ENCODE data around the gene HTR1B.

Gene HTR1B

DNA sequence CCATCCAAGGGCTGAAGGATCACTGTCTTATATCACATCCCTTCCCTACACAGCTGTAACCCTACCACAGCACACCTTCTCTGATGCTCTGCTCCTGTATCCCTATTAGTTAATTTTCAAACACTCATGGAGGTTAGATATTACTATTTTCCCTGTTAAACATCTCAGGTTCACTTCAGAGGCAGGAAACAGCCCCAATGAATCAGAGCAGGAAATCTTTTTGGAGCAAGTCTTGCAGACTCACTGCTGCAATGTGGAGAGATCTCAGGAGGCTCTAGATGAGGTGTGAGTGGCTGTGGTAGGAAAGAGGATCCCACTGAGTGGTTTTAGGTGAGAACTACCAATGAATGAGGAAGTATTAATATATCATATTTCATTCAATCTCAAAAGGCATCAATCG lies 19.7 kb upstream of the HTR1B start:
- TF ChIP-seq, protein P1, sequence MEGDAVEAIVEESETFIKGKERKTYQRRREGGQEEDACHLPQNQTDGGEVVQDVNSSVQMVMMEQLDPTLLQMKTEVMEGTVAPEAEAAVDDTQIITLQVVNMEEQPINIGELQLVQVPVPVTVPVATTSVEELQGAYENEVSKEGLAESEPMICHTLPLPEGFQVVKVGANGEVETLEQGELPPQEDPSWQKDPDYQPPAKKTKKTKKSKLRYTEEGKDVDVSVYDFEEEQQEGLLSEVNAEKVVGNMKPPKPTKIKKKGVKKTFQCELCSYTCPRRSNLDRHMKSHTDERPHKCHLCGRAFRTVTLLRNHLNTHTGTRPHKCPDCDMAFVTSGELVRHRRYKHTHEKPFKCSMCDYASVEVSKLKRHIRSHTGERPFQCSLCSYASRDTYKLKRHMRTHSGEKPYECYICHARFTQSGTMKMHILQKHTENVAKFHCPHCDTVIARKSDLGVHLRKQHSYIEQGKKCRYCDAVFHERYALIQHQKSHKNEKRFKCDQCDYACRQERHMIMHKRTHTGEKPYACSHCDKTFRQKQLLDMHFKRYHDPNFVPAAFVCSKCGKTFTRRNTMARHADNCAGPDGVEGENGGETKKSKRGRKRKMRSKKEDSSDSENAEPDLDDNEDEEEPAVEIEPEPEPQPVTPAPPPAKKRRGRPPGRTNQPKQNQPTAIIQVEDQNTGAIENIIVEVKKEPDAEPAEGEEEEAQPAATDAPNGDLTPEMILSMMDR (IDR thresholded peaks at IDR 0.05; ENCODE audit: control insufficient read depth, extremely low read depth, insufficient read depth) = no peak
- DNase-seq (ENCODE audit: low read depth) = no peak
- H3K4me3 ChIP-seq (ENCODE audit: low read depth, low read length) = no peak overlapping the region

GRCh38 chr6:77474973-77475372 lies 11.7 kb upstream of the HTR1B start:
- TF ChIP-seq, protein P1 (IDR thresholded peaks at IDR 0.05; ENCODE audit: control insufficient read depth, extremely low read depth, insufficient read depth) = no peak
- H3K4me3 ChIP-seq (ENCODE audit: low read depth, low read length) = no peak overlapping the region
- no peak for DNase-seq (ENCODE audit: low read depth)

- DNase-seq (ENCODE audit: low read depth) = no peak
- TF ChIP-seq, protein P1 (IDR thresholded peaks at IDR 0.05; ENCODE audit: control insufficient read depth, extremely low read depth, insufficient read depth) = no peak
- H3K4me3 ChIP-seq (ENCODE audit: low read depth, low read length) = no peak overlapping the region
Measured at GRCh38 chr6:77474286-77474956, 11.1 kb upstream of the HTR1B start.

DNA sequence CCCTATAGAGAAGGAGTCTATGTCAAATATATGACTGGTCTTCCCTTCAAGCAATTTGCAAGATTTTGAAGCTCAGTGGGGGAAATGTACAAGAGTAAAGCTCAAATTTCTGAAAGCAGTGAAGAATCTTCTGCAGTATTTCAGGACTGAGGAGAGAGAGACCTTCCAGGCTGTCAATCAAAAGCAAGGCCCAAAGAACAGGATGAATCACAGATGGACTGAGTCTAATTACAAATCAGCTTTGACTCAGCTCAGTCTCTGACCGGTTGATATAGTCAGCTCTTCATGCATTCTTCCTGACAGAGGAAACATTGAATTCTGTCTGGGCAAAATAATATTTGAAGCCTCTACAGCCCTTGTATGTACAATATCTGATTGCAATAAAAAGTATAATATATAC lies 7.7 kb upstream of the HTR1B start:
- no peak for DNase-seq (ENCODE audit: low read depth)
- no peak overlapping the region for H3K4me3 ChIP-seq (ENCODE audit: low read depth, low read length)
- TF ChIP-seq, protein P1 (IDR thresholded peaks at IDR 0.05; ENCODE audit: control insufficient read depth, extremely low read depth, insufficient read depth) = no peak

GRCh38 chr6:77468939-77469338 lies 5.6 kb upstream of the HTR1B start:
- TF ChIP-seq, protein P1 (IDR thresholded peaks at IDR 0.05; ENCODE audit: control insufficient read depth, extremely low read depth, insufficient read depth) = no peak
- H3K4me3 ChIP-seq (ENCODE audit: low read depth, low read length) = no peak overlapping the region
- no peak for DNase-seq (ENCODE audit: low read depth)

GRCh38 chr6:77466451-77467437 lies 3.5 kb upstream of the HTR1B start:
- TF ChIP-seq, protein P1 (IDR thresholded peaks at IDR 0.05; ENCODE audit: control insufficient read depth, extremely low read depth, insufficient read depth) = no peak
- DNase-seq (ENCODE audit: low read depth) = no peak

More at GRCh38 chr6:77466451-77467437, 3.5 kb upstream of the HTR1B start:
- no peak overlapping the region for H3K4me3 ChIP-seq (ENCODE audit: low read depth, low read length)
